HT-29 (cell line): ENCODE results near the gene PLA2G2F. TPM values are rescaled to one million over a fixed set of nuclear protein-coding genes. Genes with fewer than 3 reads are reported as not detected.
A peak's percentile ranks its signal among the peaks of the same experiment; 100 is the strongest.

Source experiments
- DNase-seq: peaks from one replicate; pipeline ENCODE4 v3.0.0-alpha.2; 2015; ENCODE audit warnings: low spot score
- total RNA-seq: library from RNA; depleted of rRNA; stranded (reverse); fragments of >200 nt; shearing (Covaris generic); gene quantifications from 2 replicates; pipeline ENCODE4 v1.2.3, GENCODE V29; 2014

The PLA2G2F gene
- total RNA-seq, 1 experiment from 2014 or later = 0.41 TPM

DNA sequence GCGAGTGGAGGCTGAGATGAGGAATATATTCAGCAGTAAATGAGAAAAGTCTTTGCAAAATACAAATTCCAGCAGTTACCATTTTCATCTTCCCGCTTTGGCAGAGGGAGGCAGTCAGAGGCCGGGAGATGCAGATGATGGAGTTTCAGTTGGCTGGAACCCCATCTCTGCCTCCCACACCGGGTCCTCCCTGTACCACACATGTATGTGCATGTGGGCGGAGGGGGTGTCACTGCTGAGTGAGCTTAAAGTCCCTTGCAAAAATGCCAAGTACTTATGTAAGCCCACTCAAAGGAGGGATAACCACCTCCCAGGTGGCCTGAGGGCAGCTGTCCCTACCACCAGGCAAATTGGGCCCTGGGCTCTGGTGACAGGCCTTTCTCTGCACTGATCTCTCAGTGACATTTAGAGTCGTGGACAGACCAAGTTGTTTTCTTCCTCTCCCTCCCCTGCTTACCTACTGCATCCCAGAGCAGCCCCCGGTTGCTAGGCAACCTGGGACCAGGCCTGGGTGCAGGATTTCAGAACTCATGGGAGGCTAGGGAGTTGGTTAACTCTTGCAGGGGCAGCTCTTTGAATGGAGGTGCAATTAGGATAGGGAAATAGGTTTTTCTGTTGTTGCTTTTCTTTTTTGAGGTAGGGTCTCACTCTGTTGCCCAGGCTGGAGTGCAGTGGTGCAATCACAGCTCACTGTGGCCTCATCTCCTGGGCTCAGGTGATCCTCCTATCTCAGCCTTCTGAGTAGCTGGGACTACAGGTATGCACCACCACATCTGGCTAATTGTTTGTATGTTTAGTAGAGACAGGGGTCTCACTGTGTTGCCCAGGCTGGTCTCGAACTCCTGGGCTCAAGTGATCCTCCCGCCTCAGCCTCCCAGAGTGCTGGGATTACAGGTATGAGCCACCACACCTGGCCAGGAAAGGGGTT is 29.7 kb downstream of the PLA2G2F start:
- no peak for DNase-seq

DNA sequence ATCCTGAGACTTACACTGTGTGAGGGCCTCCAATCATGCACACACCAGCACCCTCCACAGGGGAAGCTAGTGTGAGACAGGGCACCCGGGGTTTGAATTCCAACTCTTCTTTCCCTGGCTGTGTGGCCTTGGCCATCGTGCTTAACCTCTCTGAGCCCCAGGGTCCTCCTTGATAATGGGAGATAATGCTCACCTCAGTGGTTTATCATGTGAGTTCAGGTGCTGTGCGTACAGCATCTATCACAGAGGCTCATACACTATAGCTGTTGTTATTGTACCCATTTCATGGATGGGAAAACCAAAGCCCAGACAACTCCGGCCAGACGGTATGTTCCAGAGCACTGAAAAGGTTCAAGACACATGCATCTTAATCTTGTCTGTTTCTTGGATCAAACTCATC is 30.8 kb downstream of the PLA2G2F start:
- no peak for DNase-seq

DNA sequence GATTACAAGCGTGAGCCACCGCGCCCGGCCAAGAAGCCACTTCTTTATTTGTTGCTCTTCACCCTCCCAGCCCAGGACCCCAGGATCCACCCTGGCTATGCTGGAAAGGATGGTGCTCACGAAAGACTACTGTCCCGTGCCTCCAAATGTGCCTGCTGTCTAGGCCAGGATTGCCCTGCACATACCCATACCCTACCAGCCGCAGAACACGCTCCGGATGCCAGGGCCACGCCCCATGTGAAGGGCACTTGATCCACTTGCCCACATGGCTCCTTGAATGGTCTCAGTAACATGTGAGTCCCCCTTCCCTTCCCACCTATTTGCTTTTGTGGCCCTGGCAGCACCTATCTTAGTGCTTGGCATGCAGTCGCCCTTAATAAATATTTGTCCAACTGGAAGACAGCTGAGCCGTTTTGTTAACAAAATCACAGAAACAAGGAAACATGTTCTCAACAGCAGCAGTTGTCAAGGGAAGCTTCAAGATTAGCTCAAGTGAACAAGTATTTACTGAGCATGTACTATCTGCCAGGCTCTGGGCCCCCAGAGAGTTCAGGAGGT is 33.0 kb downstream of the PLA2G2F start:
- DNase-seq = no peak

DNA sequence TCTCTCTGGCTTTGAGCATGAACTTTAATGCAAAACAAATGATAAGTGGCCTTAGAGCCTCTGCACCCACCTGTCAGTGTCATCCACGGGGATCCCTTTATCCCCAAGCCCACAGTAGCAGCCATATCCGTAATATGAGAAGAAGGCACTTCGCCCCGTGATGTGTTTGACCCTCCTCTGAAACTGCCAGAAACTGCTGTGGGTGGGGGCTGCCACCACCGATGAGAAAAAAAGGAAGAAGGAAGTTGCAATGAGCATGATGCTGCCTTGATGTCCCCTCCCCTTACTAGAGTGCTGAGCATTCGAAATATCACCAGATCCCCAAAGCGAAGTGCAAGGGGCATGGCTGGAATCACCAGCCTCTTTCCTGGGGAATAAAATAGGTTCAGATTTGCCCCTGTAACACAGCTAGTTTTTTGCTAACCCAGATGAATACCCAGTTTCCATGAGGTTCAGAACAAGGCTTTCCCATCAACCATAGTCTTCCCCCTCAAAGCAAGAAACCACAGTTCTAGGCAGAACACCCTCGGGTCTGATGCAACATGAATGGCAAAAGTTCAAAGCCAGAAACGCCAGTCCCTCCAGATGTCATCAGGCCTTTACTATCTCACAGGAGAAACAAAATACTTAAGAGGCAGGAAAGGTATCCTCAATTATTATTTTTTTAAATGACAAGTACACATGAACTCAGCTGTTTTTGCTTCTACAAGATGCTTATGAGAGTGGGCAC is 36.0 kb downstream of the PLA2G2F start:
- no peak for DNase-seq

DNA sequence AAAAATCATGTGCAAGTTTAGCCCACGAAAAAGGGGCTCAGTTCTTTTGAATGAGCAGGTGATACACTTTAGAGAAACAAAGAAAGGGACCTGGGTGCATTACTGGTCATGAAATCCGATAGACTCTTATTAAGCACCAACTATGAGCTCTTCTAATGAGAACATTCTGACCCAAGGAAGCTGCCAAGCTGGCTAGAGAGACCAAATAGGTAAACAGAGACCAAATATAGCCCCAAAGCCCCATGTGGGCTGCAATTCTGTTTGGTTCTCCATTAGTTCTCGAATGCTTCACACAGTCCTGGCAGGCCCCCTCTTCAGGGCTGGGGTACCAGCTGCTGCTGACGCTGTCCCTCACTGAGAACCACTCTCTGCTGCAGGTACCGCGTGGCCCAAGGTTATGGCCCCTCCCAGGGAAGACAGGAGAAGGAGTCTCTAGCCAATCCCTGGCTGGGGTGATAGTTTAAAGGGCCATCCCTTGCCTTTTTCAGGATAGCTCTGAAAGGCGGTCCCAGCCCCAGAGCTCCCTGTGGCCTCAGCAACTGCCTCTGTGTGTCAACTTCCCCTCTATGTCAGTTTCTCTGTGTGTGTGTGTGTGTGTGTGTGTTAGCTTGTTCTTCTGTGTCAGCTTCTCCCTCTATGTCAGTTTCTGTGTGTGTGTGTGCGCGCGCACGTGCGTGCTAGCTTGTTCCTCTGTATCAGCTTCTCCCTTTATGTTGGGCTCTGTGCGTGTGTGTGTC is 39.7 kb downstream of the PLA2G2F start:
- no peak for DNase-seq

- DNase-seq = no peak
These were observed 40.4 kb downstream of the PLA2G2F start for GRCh38 chr1:20179371-20180128.

- no peak for DNase-seq
These were observed 41.2 kb downstream of the PLA2G2F start for GRCh38 chr1:20180129-20180843.

GRCh38 chr1:20180844-20181207 is 41.7 kb downstream of the PLA2G2F start:
- no peak for DNase-seq

DNA sequence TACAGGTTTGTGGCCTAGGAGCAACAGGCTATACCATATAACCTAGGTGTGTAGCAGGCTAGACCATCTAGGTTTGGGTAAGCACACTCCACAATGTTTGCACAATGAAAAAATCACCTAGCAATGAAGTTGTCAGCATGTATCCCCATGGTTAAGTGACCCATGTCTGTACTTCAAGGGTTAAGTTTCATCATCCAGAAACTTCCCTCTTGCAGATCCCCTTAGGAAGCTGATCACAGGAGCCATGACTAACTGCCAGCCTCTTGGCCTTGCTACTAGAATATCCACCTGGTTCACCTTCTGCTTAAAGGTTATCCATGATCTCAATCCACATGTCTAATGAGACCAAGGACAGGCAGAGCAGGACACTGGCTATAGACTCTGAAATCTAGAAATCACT is 43.3 kb downstream of the PLA2G2F start:
- no peak for DNase-seq

DNA sequence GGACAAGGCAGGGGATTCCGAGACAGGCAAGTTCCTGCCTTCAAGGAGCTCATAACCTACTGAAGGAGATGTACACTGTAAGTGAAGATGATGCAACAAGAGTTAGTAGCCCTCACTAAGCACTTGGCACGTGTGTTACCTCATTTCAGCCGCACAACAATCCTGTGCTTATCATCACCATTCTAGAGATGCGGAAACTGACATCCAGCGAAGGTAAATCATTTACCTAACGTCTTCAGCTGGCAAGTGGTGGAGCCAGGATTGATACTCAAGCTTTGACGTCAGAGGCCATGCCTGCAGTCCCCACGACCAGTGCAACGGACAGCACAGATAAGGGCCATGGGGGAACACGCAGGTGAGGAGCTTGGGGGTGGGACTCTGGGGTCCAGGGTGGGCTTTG is 43.9 kb downstream of the PLA2G2F start:
- DNase-seq = no peak

DNA sequence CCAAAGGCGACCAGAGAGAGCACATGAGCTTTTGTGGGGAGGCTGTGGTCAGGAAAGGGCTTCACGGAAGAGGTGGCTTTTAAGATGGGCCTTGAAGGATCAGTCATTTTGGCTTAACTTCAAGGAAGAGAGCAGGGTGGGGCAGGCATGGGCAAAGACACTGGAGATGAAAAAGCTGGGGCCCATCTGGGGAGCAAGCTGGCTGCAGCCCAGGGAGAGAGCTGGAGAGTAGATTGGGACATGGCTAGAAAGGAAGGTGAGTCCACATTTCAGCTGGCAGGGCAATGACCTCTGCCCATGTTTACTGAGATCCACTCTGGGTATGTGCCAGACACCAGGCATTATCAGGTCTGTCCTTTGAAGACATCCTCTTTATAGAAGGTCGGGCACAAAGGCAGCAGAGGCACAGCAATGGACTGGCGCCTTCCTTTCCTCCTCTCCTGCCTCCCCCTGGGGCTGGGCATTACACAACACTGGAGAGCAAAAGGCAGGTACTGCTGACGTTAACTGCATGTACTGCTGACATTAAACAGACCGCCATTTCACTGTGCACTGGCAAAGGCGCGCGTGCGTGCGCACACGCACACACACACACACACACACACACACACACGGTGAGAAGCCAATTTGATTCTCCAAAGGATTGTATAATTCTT is 44.6 kb downstream of the PLA2G2F start:
- DNase-seq = no peak

GRCh38 chr1:20184481-20184900 is 45.4 kb downstream of the PLA2G2F start:
- DNase-seq = no peak

DNA sequence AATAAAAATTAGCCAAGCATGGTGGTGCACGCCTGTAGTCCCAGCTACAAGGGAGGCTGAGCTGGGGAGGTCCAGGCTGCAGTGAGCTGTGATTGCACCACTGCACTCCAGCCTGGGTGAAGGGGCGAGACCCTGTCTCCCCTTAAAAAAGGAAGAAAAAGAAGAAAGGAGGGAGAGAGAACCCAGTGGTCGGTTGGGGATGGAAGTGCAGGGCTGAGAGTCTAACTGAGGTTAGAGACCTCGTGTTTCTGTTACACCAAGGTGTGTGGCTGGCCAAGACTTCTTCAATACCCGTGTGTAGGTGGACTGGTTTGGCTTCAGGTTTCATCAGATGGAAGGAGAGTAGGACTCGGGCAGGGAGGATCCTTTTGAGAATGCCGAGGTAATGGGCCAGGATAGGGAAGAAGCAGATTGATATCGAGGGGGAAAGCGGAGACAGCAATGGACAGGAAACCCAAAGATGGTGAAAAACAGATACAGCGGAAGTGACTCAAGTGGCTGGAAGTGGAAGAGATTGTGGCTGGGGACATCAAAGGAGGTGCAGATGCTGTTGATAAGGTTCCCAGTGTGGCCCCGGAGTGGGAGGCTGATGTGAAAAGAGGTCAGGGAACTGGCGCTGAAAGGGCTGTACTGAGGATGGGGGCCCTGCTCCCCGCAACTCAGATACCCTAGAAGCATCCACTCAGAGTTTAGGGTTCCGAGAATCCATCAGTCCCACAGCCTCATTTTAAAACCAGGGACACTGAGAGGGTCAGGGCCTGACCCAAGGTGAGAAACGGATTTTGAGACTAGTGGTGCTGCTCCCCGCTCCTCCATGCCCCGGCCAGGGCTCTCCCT is 46.1 kb downstream of the PLA2G2F start:
- no peak for DNase-seq

GRCh38 chr1:20185834-20186782 is 47.0 kb downstream of the PLA2G2F start, which contains the start of the genes PLA2G2C and UBXN10:
PLA2G2C (minus strand) TSS chr1:20186518; CDS start chr1:20177363, 9,155 bp downstream.
UBXN10 (plus strand) TSS chr1:20186096; CDS start chr1:20190562, 4,466 bp downstream.
- peak; percentile 49 for DNase-seq

DNA sequence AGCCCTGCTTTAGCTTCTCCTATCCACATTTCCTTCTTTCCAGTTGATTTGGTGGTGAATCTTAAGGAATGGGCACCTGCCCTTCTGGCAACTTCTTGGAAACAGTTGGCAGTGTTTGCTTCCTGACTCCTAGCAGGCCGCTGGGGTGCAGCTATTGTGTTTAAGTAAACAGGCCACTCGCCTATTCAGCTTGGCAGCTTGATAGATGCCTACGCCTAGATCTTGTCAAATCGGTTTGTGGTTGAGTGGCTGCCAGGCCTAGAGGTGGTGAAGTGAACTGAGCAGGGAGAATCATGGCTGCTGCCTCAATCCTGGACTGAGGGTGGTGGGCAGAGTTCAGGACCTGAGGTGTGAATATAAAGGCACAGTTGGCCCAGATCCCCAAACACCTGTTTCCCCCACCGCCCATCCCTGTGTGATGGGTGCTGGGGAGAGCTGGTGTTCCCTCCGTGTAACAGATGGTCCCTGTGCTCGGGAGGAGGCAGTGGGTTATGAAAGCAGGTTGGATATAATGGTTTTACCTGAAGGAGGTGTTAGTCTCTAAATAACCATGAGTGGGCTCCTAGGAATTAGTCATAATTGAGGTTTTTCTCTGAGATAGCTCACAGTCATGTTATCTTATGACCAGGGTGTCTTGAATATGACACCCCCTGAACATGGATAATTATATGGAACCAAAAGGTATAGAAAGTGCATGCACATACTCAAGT is 48.1 kb downstream of the PLA2G2F start:
- DNase-seq = peak; percentile 58

GRCh38 chr1:20187813-20188454 is 48.8 kb downstream of the PLA2G2F start:
- no peak for DNase-seq
